HG03139 (cell line): ENCODE data around the gene WWTR1.

Experiments
- ATAC-seq: cut with Tn5 transposase; IDR thresholded peaks from one replicate; pipeline ENCODE4 v1.9.1; 2021; ENCODE audit not compliant: unreplicated experiment

Gene WWTR1

DNA sequence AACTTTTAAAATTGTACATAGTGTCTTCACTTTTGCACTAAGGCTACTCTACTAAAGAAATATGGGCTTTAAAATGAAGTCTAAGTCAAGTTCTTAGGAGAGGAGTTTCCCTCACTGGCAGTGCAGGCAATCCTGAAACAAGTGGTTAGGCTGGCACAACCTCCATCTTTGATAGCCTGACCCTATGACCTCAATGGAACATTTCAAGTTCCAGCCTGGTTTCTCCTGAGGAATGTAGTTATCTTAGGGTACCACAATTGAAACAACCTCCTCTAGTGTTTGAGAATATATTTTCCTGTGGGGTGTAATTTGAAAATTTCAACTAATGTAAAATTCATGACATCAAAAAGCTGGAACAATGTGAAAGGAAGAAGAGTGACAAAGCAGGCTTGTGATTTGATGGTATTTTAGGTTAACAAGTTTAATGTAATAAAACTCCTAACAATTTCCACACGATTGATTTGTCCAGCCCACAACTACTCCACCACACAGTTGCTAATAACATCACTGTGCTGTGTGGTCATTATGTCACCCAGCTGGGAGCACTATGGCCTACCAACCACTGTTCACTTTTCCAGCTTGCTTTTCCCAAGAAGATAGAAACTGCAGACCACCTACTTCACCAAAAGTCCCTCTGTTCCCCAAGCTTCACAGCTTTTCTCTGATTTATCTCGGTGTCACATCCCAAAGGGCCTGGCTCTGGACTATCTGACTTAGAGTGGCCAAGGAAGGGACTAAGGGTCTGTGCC, 1.8 kb downstream of the WWTR1 start:
- no peak for ATAC-seq

DNA sequence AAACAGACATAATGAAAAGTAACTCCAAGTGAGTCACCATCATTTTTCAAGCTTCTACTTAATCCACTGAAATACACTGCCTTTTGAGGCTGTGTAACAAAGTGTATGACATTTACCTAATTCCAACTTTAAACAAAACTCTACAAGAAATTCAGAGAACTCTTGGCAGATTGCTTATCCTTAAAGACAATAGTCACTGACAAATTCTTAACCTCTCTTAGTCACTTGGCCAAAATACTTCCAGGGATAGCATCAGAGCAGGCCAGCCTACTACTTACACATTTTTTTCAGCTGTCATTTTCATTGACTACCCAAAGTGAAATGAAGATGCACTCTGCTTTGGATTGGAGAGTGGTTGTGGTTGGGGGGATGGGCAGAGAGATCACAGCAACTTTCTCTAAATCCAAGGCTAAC, 3.6 kb downstream of the WWTR1 start:
- no peak for ATAC-seq

DNA sequence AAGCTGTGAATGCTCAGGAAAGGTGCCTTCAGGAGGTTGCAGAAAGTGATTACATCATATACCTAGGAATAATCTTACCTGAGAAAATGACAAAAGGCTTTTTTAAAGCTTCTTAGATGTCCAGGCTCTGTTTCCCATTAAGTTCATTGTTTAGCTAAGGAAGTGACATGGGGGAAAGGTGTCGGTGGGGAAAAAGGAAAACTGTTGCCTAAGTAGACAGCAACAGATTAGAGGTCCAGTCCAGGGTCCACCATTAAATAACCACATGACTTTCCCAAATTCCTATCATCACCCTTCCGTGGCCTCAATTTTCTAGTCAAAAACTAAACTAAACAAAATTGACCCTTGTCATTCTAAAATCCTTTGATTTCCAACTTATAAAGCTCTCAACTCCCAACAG, 4.3 kb downstream of the WWTR1 start:
- ATAC-seq = no peak

DNA sequence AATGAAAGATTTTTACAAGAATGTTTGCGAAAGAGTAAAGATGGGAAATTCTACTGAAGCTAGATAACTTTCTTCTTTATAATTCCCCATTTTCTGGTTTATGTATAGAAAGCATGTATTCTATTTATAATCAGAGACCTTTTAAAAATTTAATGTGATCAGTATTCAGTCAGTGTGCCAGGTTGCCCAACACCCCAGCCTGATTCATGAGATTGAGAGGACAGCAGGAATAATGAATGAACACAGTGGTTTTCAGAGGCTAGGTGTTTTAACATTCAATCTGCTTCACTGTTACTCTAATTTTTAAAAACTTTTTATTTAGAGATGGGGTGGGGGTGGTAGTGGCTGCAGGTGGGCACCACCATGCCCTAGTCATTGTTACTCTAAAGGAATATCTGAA, 4.7 kb downstream of the WWTR1 start:
- no peak for ATAC-seq

DNA sequence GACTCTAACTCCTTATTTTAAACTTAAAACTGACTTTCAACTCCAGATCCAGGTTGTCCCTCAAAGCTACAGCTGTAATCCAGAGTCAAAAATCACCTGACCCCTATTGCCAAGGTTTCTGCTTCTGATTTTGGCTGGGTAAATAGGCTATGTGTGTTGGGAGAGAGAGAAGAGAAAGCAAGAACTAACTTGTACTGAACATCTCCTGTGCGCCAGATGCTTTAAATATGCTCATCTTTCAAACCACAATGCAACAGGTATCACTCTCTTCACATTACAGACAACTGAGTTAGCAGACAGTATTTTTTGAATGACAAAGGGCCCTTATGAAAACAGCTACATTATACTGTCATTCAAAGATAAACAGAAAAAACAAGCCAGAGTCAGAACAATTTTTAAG, 7.0 kb downstream of the WWTR1 start:
- no peak for ATAC-seq

DNA sequence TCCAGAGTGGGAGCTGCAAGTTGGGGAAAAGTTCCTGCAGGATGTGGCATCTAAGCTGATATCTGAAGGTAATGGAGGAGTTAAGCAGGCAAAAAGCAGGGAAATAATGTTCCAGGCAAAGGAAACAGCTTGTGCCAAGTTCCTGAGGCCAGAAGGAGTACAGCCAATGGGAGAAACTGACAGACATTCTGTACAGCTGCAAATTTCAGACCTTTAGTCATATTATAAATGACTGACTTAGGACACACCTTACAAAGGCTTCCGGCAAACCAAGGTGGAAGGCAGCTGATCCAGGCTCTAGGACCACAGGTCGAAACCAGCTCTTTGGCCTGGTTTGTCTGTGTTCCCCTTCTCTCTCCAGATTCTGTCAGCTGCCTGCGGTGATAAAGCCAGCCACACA, 9.3 kb downstream of the WWTR1 start:
- no peak for ATAC-seq

DNA sequence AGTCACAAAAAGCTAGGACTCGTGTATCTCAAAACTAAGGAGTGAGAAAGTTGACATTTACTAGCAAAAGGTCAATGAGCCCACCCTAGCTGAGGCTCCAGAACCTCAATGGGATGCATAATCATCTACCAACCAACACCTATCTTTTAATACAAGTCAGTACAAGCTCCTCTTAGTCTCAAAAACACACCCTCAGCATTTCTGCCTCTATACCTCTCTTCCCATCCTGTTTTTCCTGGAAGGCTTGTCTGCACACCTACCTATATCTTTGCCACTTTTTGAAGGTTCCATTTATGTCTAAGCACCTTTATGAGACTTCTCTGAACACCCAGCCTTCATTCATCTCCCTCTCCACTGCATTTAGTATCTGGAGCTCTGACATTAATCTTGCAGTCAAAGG, 10.0 kb downstream of the WWTR1 start:
- ATAC-seq = no peak

DNA sequence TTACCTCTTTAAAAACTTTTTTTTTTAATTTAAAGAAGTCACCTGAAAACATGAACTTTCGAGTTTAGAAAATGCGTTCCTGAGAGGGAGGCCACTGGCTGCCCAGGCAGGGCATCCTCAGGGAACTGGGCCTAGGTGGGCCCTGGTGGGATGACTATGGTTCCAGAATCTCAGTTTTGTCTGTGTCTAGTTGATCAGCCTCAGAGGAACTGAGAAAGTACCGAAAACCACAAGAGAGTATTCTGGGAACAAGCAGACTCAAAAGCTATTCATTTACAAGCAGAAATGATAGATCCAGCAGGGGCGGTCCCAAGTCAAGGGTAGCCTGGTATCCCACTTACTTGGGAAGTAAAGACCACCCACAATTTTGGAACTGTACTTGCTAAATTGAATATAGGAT, 10.5 kb downstream of the WWTR1 start:
- ATAC-seq = no peak

DNA sequence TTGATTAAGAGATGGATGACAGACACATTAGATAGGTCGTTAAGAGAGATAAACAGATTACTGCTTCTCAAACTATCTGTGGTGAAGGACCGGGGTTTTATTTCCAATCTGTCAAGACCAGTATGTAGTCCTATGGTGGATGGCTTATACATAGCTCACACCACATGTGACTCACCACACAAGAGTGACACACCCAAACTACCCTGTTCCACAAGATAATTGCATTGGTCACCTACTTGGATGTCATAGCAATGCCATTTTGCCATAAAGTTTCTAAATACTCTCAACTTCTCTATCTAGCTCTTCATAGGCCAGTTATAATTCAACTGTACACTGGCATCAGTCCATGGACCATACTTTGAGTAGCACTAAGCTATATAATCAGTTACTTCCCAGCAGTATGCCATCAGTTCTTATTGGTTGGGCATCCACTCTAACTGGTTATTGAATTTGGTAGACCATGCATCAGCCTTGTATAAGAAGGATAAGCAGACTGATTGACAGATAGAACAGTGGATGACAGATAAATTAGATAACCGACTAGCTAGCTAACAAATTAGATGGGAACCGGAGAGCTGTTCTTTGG, 11.6 kb downstream of the WWTR1 start:
- no peak for ATAC-seq

DNA sequence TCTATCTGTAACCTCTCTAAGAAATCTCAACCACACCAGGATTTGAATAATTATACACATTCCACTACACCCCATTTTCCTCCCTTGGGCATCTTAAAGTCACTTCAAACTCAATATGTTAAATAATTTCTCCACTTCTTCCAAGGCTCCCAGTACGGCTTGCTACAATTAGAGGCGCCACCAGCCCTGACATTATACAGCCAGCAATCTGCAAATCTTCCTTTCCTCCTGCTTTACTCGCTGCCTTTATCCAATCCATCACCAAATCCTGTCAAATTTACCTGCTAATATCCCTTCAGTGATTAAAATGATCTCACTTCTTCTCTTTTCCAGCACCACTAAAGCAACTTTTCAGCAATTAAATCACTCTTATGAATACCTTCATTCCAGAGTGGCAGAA, 13.9 kb downstream of the WWTR1 start:
- ATAC-seq = no peak

DNA sequence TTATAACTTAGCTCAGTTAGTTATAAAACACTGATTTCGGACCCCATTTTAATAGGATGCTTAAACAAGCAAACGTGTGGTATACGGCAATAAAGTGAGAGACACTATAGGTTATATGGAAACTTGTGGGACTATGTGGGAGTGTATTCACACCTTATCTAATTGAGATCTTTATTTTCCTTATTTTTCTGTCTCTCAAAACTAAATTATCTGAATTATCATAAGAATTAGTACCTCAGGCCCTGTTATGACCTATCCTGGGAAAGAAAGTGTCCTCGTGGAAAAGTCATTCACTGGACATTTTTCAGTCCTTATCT, 14.4 kb downstream of the WWTR1 start:
- no peak for ATAC-seq

DNA sequence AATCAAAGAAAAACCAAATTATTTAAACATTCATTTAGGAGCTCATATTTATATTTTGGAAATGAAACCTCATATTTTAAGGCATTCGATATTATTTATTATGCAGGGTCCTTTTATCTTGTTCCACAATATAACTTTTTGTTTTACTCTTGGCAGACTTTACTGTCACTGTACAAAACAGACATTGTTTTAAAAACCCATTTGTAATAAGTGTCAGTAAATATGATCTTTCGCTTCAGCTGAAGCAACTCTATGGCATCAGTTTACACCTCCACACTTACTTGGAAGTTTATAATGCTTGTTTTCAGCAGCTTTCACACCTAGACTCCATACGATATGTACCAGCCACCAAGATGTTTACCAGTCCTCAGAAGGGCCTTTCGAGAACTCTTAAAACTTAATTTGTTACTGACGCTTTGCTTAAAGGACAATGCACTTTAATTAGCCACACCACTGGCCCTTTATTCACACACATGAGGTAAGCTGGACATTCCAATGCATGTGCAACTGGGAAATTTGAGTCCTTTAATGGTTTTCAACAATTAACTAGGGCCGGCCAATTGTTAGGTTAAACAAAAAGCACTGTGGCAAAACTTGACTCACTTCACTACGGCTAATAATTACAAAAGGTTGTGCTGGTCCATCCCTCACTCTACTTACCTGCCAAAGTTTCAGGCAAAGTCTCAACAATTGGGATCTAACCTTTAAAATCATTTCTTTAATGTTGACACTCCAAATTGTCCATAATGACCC, 16.7 kb downstream of the WWTR1 start:
- no peak for ATAC-seq

DNA sequence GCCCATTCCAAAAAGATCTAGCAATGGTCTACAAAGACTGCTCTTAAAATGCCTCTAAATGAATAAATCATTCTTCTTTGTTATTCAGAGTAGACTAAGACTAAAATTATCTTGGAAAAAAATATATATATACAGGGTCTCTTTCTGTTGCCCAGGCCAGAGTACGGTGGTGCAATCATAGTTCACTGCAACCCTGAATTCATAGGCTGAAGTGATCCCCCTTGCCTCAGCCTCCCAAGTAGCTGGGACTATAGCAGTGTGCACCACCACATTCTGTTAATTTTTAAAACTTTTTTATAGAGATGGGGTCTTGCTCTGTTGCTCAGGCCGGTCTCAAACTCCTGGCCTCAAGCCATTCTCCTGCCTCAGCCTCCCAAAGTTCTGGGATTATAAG, 18.7 kb downstream of the WWTR1 start:
- no peak for ATAC-seq

DNA sequence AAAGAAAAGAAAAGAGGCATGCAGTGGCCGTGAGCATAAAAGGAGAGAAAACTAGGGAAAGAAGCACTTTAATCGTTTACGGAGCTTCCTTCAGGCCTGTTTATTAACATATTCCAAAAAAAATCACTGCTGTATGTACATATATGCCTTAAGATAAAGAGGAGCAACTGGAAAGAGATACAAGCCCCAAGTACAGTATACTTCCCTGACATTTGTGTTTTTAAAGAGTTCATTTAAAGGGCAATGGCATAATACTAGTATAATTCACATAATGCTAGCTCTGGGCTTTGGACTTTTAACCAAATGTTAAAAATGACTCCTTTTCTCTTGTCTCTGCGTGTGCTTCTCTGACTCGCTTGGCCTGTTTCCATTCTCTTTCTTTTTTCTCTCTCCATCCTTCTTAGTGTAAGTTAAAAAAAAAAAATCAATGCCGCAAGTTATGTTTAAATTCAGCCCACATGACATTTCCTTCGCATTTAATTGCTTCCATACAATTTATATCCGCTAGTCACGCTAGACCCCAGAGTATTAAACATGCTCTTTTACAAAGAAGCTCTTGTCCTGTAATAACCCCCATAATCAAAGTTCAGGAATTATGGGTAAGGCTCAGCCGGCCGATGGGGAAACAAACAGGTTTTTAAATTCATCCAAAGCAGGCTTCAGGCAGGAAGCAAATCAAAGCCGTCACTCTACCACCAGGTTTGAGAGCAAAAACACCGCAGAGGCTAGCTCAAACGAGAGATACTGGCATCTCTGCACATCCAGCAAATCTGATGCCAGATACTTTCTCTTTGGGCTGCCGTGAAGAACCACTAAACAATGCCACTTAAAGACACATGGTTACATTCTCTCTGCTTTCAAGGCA, 19.4 kb downstream of the WWTR1 start:
- ATAC-seq = no peak

DNA sequence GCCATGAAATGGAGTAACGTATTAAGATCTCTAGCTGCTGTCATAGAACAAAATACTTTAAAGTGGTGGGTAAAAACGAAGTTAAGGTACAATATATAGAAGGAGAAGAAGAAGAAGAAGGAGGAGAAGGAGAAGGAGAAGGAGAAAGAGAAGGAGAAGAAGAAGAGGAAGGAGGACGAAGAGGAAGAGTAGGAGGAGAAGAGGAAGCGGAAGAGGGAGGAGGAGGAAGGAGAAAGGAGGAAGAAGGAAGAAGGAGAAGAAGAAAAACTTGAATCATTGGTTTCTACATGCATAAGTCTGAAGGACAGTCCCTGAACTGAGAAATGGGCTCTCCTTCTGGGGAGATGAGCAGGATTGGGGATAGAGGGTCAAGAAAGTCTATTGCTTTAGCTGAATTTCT, 22.4 kb downstream of the WWTR1 start:
- no peak for ATAC-seq

DNA sequence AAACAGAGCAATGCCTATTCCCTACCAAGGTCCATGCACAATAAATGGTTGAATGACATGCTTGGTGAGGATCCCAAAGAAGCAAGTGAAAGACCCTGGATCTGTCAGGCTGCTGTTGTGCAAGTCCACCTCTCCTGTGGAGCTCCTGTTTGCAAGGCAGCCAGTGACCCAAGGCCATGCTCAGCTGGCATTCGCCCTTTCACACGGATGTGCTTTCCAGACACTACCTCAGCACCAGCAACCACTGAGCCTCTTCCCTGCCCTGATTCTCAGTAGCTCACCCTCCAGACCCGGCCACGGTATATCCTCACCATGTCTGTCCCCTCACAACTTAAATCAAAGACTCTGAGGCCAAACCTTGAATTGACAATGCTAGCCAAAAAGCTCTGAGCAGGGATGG, 23.3 kb downstream of the WWTR1 start:
- no peak for ATAC-seq

DNA sequence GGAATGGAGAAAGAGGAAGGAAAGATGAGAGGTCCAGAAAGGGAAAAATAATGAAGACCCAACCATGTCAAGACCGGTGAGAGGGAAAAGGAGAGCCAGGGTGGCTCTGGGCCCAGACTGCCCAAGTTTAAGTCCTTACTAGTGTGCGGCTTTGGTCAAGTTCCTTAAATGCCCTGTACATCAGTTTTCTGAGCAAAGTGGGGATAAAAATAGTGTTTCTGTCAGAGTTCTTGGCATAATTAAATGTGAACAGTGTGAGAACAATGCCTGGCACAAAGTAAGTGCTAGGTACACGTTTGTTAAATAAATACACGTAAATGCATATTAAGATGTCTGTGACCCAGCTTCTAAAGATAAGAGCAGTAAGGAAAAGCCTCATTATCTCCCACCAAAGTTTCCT, 23.8 kb downstream of the WWTR1 start:
- ATAC-seq = no peak

DNA sequence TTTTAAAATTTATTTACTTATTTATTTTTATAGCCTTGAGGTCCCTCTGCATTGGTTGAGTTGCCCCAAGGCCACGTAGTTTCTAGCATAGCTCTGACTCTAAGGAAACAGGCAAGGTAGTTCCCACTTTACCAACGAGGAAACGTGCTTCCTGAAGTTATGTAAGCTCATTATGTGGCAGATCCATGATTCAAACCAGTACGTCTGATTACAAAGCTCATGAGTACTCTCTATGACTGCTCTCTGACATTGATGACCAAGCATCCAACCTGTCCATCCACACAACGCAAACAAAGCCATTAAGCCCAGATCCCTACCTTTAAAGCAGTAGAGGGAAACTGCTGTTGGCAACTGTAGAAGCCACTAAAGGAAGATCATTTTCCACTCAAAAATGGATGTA, 25.6 kb downstream of the WWTR1 start:
- no peak for ATAC-seq

DNA sequence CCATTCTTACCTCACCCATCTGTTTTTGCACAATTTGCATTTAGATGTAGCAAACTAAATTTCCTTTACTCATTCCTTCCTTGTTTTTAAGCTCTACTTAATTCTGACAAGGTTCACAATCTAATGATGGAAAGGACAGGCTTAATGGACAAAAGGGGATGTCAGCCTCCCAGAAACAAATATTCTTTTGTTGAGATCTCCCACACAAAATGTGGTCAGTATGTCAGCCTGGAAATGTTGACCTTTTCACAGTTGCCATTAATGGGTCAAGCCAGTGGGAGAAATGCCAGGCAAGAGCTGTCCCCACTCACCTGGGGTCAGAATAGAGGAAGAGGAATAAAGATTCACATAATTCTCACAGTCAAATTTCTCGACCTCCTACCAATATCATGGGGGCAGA, 27.0 kb downstream of the WWTR1 start:
- no peak for ATAC-seq

DNA sequence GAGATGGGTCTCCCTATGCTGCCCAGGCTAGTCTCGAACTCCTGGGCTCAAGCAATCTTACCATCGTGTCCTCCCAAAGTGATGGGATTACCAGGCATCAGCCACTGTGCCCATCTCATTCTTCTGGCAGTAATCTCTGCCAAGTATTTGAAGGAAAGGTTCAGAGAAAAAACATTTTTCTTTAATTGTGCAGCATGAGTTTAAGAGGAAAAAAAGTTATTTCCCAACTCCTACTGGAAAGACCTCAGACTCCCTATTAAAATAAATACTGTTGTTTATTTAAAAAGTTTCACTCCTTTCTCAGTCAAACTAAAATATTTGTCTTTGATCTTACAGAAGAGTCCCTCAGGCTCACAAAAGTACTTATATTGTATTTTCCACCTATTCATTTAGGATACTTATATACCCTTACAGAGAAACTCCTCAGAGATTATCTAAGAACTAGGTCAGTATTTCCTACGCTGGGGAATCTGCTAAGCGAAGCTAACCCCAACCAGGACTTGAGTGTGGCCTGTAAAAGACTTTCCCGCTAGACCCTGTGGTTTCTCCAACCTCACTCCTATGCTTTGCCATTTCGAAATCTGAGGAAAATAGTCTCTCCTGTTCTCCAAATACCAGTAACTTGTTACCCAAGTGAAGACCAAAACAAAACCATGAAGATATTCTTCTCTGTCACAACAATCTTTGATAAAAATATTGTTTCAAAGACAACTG, 28.7 kb downstream of the WWTR1 start:
- no peak for ATAC-seq

DNA sequence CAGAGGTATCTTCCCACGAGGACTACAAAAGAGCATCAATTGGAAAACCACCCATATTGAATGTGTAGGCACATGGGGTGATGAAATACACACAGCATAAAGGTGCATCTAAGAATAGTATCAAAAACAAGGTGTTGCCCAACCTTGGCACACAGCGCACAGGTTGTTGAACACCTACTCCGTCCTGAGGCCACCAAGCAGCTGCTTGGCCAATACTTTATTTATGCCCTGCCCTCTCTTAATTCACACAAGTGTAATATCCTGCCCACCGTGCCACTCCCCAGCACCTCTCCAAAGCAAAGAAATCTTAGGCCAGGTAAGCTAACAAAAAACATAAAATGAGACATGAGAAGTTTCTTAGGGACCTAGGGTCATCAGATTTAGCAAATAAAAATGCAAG, 31.2 kb downstream of the WWTR1 start:
- no peak for ATAC-seq
